ENCODE data around the gene OBSCN. TPM values are rescaled to one million over a fixed set of nuclear protein-coding genes. Genes with fewer than 3 reads are reported as not detected.

Gene OBSCN
- total and polyA plus RNA-seq, 2 of the 13 experiments (the other 11 are each of a cell fraction or from before 2014, with no cell fraction given): 0.20 TPM

DNA sequence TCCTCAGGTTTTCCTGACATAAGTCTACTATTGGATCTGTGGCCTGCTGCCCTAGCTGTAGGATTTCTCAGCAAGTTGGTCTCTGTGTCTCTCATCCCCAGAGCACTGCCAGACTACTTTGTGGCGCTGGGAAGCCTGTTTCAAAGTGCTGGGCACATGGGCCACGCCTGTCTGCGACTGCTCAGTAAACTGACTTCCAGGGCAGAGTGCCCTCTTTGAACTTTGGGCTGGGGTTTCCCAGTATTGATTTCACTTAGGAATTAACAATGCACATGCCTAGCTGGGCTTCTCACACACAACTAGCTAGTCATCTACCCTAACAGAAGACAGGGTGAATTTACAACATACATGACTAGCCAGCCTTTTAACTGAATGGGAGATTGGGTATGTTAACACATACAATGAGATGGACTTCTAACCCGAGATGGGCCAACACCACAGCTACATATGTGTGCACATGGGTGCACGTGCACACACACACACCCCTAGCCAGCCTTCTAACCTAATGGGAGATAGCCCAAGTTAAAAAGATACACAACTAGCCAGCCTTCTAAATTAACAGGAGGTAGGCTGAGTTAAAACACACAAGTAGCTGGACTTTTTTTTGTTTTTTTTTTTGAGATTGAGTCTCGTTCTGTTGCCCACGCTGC lies 215.7 kb downstream of the OBSCN start (continued):
- TF ChIP-seq, protein P1, sequence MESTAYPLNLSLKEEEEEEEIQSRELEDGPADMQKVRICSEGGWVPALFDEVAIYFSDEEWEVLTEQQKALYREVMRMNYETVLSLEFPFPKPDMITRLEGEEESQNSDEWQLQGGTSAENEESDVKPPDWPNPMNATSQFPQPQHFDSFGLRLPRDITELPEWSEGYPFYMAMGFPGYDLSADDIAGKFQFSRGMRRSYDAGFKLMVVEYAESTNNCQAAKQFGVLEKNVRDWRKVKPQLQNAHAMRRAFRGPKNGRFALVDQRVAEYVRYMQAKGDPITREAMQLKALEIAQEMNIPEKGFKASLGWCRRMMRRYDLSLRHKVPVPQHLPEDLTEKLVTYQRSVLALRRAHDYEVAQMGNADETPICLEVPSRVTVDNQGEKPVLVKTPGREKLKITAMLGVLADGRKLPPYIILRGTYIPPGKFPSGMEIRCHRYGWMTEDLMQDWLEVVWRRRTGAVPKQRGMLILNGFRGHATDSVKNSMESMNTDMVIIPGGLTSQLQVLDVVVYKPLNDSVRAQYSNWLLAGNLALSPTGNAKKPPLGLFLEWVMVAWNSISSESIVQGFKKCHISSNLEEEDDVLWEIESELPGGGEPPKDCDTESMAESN (CRISPR knock-in tag; conservative IDR thresholded peaks at IDR 0.05): no peak
- TF ChIP-seq ZNF737 (CRISPR knock-in tag; IDR thresholded peaks at IDR 0.05; ENCODE audit: borderline replicate concordance) (no peak), HDAC2 (CRISPR knock-in tag; IDR thresholded peaks at IDR 0.05) (peak; percentile 47; the same call in 1 of the 2 replicates), CENPX (CRISPR knock-in tag; IDR thresholded peaks at IDR 0.05) (no peak), KLF12 (CRISPR knock-in tag; IDR thresholded peaks at IDR 0.05; ENCODE audit: borderline replicate concordance) (0 out of 2 replicates have a peak, but pooled peaks have one; percentile 44), ZFP91 (CRISPR knock-in tag; IDR thresholded peaks at IDR 0.05; ENCODE audit: borderline replicate concordance) (no peak), AHDC1 (CRISPR knock-in tag; IDR thresholded peaks at IDR 0.05; ENCODE audit: borderline replicate concordance) (peak; percentile 50; the same call in 1 of the 2 replicates), ZNF724P (CRISPR knock-in tag; IDR thresholded peaks at IDR 0.05; ENCODE audit: borderline replicate concordance) (no peak), TERF1 (CRISPR knock-in tag; IDR thresholded peaks at IDR 0.05) (no peak), SOX5 (CRISPR knock-in tag; IDR thresholded peaks at IDR 0.05; ENCODE audit: borderline replicate concordance) (peak; percentile 50; the same call in 1 of the 2 replicates), PAX8 (CRISPR knock-in tag; IDR thresholded peaks at IDR 0.05; ENCODE audit: borderline replicate concordance) (no peak), ZNF891 (CRISPR knock-in tag; IDR thresholded peaks at IDR 0.05) (no peak), ZNF780A (CRISPR knock-in tag; IDR thresholded peaks at IDR 0.05) (no peak), NFRKB (IDR thresholded peaks at IDR 0.05) (no peak)
- TF ChIP-seq, protein P2, sequence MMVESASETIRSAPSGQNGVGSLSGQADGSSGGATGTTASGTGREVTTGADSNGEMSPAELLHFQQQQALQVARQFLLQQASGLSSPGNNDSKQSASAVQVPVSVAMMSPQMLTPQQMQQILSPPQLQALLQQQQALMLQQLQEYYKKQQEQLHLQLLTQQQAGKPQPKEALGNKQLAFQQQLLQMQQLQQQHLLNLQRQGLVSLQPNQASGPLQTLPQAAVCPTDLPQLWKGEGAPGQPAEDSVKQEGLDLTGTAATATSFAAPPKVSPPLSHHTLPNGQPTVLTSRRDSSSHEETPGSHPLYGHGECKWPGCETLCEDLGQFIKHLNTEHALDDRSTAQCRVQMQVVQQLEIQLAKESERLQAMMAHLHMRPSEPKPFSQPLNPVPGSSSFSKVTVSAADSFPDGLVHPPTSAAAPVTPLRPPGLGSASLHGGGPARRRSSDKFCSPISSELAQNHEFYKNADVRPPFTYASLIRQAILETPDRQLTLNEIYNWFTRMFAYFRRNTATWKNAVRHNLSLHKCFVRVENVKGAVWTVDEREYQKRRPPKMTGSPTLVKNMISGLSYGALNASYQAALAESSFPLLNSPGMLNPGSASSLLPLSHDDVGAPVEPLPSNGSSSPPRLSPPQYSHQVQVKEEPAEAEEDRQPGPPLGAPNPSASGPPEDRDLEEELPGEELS (CRISPR knock-in tag; IDR thresholded peaks at IDR 0.05): 0 out of 2 replicates have a peak, but pooled peaks have one; percentile 38
